Prostate gland (tissue), 2 donors: ENCODE data around the gene DYSF. TPM values are rescaled to one million over a fixed set of nuclear protein-coding genes. Genes with fewer than 3 reads are reported as not detected.

ENCODE experiments used
- DNase-seq: peaks from one replicate; pipeline ENCODE4 v3.0.0-alpha.2; 2019; ENCODE audit warnings: low spot score
- H3K27ac ChIP-seq, 2 donors: fragments of 200-600 bp; sonication (generic); 2 replicates each; pipeline ENCODE4 v1.5.1; 2017 to 2019
- H3K27me3 ChIP-seq: fragments of 200-600 bp; sonication (generic); replicated peaks from 2 replicates; pipeline ENCODE4 v1.5.1; 2019; ENCODE audit not compliant: insufficient read depth
- H3K36me3 ChIP-seq, 2 donors: fragments of 200-600 bp; sonication (generic); 1 replicate in 1 of 2; 2 replicates in 1 of 2; pipeline versions ENCODE4 v1.5.1 to v1.8.1; 2017 to 2019
- H3K4me1 ChIP-seq: fragments of 200-600 bp; sonication (generic); replicated peaks from 2 replicates; pipeline ENCODE4 v1.5.1; 2019
- H3K4me3 ChIP-seq, 2 donors: fragments of 200-600 bp; sonication (generic); 2 replicates each; pipeline ENCODE4 v1.5.1; 2017 to 2019
- H3K9me3 ChIP-seq: fragments of 200-600 bp; sonication (generic); 2 replicates; pipeline ENCODE4 v1.5.1; 2017
- POLR2A ChIP-seq: fragments of 450-650 bp; IDR thresholded peaks from one replicate; pipeline ENCODE4 v1.6.1; 2016; ENCODE audit warnings: antibody characterized with exemption, mild to moderate bottlenecking
- POLR2AphosphoS5 ChIP-seq: sonication (generic); formaldehyde crosslinking; IDR thresholded peaks from one replicate; pipeline ENCODE4 v1.6.1; 2017; ENCODE audit warnings: antibody characterized with exemption
- WGBS: methylation state at CpG from one replicate; pipeline ENCODE4 v1.1.5; 2018; 5-methylcytosine and 5-hydroxymethylcytosine counted together
- intact Hi-C: fragments of 100-400 bp; cut with DNase I; formaldehyde crosslinking; loops from one replicate; pipeline ENCODE4 v1.14.2; 2022
- total RNA-seq, 2 donors: library from RNA; depleted of rRNA; stranded (reverse); fragments of >200 nt; gene quantifications; one replicate each; pipeline ENCODE4 v1.1.0, GENCODE V29; 2016
- TF ChIP-seq, protein P1 (sequence below), 4 experiments: fragments of 200-600 bp in 2 of 4; fragments of 450-650 bp in 2 of 4; sonication (generic) in 2 of 4; IDR thresholded peaks; 1 replicate in 3 of 4; 2 replicates in 1 of 4; pipeline ENCODE4 v1.5.1; 2016 to 2019; ENCODE audit warnings: antibody characterized with exemption in 4 of 4, mild to moderate bottlenecking in 2 of 4, moderate library complexity in 2 of 4

The DYSF gene
- total RNA-seq, 2 donors from 2014 or later, result 5.9 to 9.4 TPM

DNA sequence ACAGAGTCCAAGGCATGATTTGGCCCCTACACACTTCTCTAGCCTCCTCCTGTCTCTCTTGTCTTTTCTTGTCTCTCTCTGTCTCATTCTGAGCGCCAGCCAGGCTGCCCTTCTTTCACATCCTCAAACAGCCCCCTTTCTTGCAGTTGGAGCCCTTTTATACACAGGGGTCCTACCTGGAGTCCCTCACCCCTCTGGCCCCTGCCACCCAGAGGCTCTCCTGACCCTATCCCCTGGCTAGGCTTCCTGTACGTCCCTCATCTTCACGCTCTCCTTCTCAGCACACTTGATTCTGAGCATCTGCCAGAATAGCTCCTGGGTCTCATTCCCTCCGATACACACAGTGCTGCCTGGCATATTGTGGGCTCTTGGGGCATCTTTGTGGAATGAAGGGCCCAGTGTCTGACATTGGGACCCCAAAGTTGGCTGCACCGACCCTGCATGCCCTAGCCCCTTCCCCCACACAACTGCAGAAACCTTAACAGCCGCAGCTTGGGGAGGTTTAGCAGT, 261.9 kb downstream of the DYSF start:
- H3K9me3 ChIP-seq, result no peaks in the 10 kb centered on the region
- DNase-seq, result no peak
- H3K27me3 ChIP-seq, result no peaks in the 10 kb centered on the region
- TF ChIP-seq POLR2AphosphoS5, result no peak
- TF ChIP-seq, protein P1, sequence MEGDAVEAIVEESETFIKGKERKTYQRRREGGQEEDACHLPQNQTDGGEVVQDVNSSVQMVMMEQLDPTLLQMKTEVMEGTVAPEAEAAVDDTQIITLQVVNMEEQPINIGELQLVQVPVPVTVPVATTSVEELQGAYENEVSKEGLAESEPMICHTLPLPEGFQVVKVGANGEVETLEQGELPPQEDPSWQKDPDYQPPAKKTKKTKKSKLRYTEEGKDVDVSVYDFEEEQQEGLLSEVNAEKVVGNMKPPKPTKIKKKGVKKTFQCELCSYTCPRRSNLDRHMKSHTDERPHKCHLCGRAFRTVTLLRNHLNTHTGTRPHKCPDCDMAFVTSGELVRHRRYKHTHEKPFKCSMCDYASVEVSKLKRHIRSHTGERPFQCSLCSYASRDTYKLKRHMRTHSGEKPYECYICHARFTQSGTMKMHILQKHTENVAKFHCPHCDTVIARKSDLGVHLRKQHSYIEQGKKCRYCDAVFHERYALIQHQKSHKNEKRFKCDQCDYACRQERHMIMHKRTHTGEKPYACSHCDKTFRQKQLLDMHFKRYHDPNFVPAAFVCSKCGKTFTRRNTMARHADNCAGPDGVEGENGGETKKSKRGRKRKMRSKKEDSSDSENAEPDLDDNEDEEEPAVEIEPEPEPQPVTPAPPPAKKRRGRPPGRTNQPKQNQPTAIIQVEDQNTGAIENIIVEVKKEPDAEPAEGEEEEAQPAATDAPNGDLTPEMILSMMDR (IDR thresholded peaks at IDR 0.05), result no peak
- TF ChIP-seq POLR2A, result no peak
- no peaks in the 10 kb centered on the region for H3K4me1 ChIP-seq
- no peaks in the 10 kb centered on the region for H3K36me3 ChIP-seq
- intact Hi-C loops, result no loop called here
- 95% methylated on average over 6 of the region's 6 CpGs for WGBS
- no peak overlapping the region for H3K27ac ChIP-seq
- H3K4me3 ChIP-seq, result no peak overlapping the region

DNA sequence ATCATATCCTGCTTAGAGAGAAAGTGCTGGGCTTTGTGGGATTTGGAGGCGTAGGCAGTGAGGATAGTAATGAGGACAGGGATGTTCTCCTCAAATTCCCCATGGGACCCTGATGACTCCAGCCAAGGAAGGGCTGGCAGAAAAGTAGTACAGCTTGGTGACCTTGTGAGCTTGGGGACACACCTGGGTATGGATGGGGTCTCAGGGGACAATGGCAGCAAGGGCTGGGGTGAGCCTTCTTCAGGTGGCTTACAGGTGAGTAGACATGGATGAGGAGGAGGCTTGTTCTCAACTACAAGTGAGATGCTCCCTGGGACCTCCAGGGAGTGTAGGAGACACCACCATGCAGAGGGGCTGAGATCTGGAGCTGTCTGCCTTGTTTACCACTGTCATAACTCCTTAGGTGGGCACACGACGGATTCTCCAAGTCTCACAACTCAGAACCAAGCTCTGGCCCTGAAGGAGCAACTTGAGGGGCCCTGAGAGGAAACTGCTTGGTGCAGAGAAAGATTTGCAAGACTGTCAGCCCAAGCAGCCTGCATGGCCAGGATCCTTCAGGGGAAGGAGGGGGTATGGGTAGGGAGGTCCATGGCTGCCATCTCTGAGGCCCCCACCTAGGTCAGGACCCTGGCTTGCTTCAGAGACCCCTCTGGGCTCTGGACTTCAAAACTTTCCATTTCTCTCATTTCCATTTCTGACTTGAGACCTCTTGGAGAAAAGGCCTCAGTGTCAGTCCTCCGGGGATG, 262.8 kb downstream of the DYSF start:
- no peak overlapping the region for H3K27ac ChIP-seq

DNA sequence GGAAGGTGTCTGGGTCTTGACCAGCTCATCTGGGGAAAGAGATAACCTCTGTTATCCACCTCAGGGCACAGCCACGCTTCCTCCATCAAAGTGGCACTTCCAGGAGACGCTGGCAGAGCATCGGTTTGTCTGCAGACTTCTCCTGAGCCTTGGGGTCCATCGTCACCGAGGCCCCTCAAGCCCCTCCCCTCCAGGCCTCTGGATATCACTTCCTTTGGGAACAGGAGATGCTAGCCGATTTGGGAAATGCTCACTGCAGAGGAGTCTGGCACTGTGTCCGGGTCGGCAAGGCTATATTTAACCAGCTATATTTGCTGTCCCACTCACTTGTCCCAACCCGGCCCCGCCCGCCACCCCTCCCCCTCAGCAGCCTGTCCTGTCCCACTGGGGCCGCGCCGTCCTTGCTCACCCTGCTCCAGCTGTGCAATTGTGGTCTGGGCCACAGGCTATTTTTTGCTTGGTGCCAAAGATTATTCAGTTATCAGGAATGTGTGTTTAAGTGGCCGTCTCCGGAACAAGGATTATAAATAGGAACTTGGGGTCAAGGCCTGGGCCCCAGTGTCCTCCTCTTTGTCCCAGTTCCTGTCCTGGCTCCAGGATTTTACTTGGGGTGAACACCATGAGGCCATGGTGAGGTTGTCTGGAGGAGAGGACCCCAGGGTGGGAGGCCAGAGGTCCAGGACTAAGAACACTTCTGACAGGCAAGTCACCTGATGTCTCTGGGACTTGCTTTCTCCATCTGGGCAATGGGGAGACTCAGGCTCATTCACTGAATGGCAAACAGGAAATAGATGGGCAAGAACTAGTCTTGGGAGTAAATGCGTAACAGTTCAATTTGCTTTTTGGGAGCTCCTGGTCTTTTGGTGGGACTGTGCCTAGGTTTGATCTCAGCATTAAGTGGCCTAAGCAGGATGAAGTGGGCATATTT, 263.6 kb downstream of the DYSF start:
- intact Hi-C loops, result no loop called here
- H3K27me3 ChIP-seq, result no peaks in the 10 kb centered on the region
- H3K9me3 ChIP-seq, result no peaks in the 10 kb centered on the region
- no peak overlapping the region for H3K27ac ChIP-seq
- WGBS, result 52% methylated on average over 17 of the region's 17 CpGs
- H3K4me1 ChIP-seq, result no peaks in the 10 kb centered on the region
- H3K4me3 ChIP-seq, result no peak overlapping the region
- peak; percentile 33 for DNase-seq
- H3K36me3 ChIP-seq, result no peaks in the 10 kb centered on the region
- TF ChIP-seq, protein P1 (IDR thresholded peaks at IDR 0.05), result no peak
- peak; percentile 37 for TF ChIP-seq POLR2AphosphoS5
- no peak for TF ChIP-seq POLR2A

More for the DNA sequence above, 262.8 kb downstream of the DYSF start:
- TF ChIP-seq, protein P1 (IDR thresholded peaks at IDR 0.05), result no peak
- no peak for TF ChIP-seq POLR2AphosphoS5
- Histone ChIP-seq H3K27me3 (no peaks in the 10 kb centered on the region), H3K4me3 (no peak overlapping the region), H3K36me3 (no peaks in the 10 kb centered on the region), H3K9me3 (no peaks in the 10 kb centered on the region), H3K4me1 (no peaks in the 10 kb centered on the region)
- WGBS, result 93% methylated on average over 4 of the region's 4 CpGs
- no peak for DNase-seq
- intact Hi-C loops, result no loop called here

DNA sequence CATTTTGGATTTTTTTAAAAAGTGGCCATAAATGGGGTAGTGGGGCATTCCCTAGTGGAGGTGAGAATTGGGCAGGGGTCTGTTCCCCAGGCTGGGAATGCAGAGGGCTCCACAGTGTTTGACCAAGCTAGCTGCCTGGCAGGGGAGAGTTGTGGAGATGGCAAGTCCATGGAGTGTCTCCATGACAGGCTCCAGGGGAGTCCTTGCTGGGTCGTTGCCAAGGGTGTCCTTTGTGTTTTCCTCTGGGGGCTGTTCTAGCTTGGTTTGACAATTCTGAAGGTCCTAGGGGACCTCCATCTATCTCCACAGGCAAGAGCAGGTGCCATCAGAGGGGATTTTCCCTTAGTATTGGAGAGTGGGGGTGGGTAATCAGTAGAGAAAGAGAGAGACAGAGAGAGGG, 265.3 kb downstream of the DYSF start:
- Histone ChIP-seq H3K4me3 (no peak overlapping the region), H3K36me3 (no peaks in the 10 kb centered on the region), H3K4me1 (no peaks in the 10 kb centered on the region), H3K27ac (no peak overlapping the region), H3K9me3 (no peaks in the 10 kb centered on the region), H3K27me3 (no peaks in the 10 kb centered on the region)
- TF ChIP-seq, protein P1 (IDR thresholded peaks at IDR 0.05), result no peak
- TF ChIP-seq POLR2A (no peak), POLR2AphosphoS5 (no peak)
- intact Hi-C loops, result no loop called here
- no peak for DNase-seq
- 83% methylated on average over 1 of the region's 1 CpG for WGBS
